Fibroblast of skin of left biceps (primary cell): Measurements from ENCODE around the gene GNGT2.

ENCODE experiments used
- DNase-seq, 2 experiments: peaks; one replicate each; pipeline ENCODE4 v3.0.0-alpha.2; 2013; ENCODE audit warnings: low read depth in 2 of 2

Gene GNGT2

DNA sequence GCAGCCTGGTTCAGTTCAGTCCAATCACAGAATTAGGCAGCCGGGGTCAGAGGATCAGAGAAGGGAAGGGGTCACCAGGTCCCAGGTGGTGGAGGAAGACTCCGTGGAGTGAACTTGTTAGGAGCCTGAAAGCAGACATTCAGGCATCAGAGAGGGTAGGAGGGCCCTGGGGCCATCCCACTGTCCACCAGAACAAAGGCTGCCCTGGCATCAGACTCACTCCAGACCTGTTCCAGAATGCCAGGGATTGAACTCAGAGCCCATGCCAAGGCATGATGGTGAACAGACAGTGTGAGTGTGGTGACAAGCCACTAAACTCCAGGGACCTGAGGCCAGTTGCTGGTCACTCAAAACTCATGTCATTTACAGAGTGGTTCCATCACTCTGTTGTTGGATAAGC is 40.2 kb downstream of the GNGT2 start:
- DNase-seq, result no peak

DNA sequence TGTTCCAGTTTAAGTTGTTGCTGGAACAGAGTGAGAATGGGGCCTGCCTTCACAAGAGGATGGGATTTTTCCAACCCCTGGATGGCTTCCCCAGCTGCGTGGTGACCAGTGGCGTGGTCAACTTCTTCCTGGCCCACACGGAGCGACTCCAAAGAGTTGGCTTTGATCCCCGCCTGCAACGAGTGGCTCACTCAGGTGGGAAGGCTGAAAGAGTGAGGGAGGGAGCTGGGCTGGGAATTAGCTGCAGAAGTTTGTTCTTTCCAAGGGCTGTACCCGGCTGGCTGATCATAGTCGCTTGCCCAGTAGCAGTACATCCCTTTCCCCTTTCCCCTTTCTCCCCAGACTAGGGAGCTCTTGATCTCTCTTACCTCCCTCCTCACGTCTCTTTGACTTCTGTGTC is 41.7 kb downstream of the GNGT2 start:
- DNase-seq, result no peak

DNA sequence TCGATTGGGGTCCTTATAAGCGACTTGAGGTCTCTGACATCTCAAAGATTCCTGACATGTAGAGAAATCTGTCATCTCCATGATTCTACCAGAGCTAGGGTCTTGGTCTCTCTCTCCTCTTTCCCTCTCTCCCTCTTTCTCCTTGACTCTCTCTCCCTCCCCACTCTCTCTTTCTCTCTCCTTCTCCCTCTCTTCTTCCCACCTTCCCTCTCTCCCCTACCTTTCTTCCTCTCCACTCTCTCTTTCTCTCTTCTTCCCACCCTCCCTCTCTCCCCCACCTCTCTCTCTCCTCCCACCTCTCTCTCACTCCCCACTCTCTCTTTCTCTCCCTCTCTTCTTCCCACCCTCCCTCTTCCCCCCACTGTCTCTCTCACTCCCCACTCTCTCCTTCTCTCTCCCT is 45.2 kb downstream of the GNGT2 start:
- no peak for DNase-seq

DNA sequence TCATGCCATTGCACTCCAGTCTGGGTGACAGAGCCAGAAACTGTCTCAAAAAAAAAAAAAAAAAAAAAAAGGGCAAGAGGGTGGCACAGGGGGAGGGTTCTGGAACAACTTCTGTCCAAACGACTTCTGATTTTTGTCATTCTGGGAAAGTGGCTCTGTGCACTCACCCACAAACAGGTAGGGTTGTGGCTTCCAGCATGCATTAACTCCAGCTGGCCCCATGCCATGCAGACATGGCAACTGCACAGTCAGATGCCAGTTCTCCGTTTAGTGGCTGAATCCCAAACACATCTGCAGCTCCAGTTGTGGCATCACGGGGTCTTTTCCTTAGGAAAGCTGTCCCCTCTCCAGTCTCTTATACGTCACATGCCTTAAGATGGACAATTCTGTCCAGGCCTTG is 47.5 kb downstream of the GNGT2 start:
- DNase-seq, result no peak

DNA sequence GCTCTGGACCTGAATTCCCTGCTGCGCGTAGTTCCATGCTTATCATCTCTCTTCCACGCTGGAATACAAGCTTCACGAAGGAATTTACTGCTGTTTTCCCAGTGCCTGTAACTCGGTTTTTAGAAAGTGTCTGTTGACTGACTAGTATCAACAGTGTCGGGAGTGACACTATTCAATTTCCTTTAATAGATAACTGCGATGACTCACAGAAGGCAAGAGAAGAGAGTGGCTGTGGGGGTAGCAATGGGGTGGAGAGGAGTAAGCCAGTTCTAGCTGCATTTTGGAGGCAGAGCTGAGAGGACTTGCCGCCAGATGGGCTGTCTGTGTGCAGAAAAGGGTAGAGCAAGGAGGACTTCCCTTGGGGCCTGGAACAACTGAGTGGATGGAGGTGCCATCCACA is 52.6 kb downstream of the GNGT2 start:
- no peak for DNase-seq

DNA sequence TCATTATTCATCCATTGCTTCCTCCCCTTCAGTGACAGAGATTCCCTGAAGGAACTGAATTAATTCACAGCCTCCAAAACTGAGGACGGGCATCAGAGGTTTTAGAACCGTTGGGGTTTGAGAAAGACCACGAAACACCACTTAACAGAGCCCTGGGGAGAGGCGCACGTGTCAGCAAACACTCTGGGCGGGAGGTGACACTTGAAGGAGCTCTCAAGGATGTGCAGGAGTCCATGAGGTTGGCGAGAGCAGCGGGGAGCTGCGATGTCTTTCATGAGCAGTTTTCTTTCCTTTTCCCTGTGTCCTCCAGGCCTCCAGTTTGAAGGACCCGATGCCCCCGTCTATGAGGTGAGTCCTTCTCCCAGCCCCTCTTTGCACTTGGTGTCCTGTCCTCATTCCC is 54.1 kb downstream of the GNGT2 start:
- DNase-seq, result no peak
